ENCODE measurements around the gene MFGE8.

- TF ChIP-seq CTCF (conservative IDR thresholded peaks at IDR 0.05) (no peak), EZH2 (IDR thresholded peaks at IDR 0.05; ENCODE audit: low read depth) (no peak)
Measured at GRCh38 chr15:88897142-88897455, 16.1 kb downstream of the MFGE8 start.

All from PC-9 (cell line).